SJSA1 (cell line): ENCODE results near the gene CFL1. TPM values are rescaled to one million over a fixed set of nuclear protein-coding genes. Genes with fewer than 3 reads are reported as not detected.

ENCODE experiments used
- DNase-seq, 2 experiments: peaks; one replicate each; pipeline ENCODE4 v3.0.0-alpha.2; 2015 to 2020; ENCODE audit warnings: low spot score in 2 of 2, low read depth in 1 of 2
- H3K27ac ChIP-seq: fragments of 250-450 bp; sonication (Bioruptor Pico); 2 replicates; pipeline ENCODE4 v1.5.1; 2020; ENCODE audit warnings: mild to moderate bottlenecking, moderate library complexity
- H3K27me3 ChIP-seq: fragments of 250-450 bp; sonication (Bioruptor Pico); replicated peaks from 2 replicates; pipeline ENCODE4 v1.5.1; 2020; ENCODE audit warnings: mild to moderate bottlenecking, moderate library complexity
- H3K36me3 ChIP-seq: fragments of 250-450 bp; sonication (Bioruptor Pico); 2 replicates; pipeline ENCODE4 v1.5.1; 2020; ENCODE audit warnings: mild to moderate bottlenecking
- H3K4me1 ChIP-seq: fragments of 250-450 bp; sonication (Bioruptor Pico); replicated peaks from 2 replicates; pipeline ENCODE4 v1.6.1; 2021; ENCODE audit warnings: mild to moderate bottlenecking
- H3K4me3 ChIP-seq: fragments of 250-450 bp; sonication (Bioruptor Pico); 2 replicates; pipeline ENCODE4 v1.5.1; 2020; ENCODE audit warnings: mild to moderate bottlenecking
- H3K9me3 ChIP-seq: fragments of 250-450 bp; sonication (Bioruptor Pico); replicated peaks from 2 replicates; pipeline ENCODE4 v1.5.1; 2020; ENCODE audit warnings: mild to moderate bottlenecking
- total RNA-seq: library from RNA; depleted of rRNA; stranded (reverse); fragments of >200 nt; shearing (Covaris generic); gene quantifications from 2 replicates; pipeline ENCODE4 v1.2.3, GENCODE V29; 2014

CFL1 gene
- total RNA-seq, 1 experiment from 2014 or later = 4,273 TPM

- Histone ChIP-seq H3K4me3 (no peak overlapping the region), H3K36me3 (peaks cover 63% of the 10 kb centered on the region), H3K9me3 (no peaks in the 10 kb centered on the region), H3K4me1 (peaks cover 36% of the 10 kb centered on the region), H3K27me3 (no peaks in the 10 kb centered on the region), H3K27ac (no peak overlapping the region)
- no peak for DNase-seq
Measured at GRCh38 chr11:65883786-65884715, 26.1 kb upstream of the CFL1 start.

GRCh38 chr11:65883058-65883761 is 25.2 kb upstream of the CFL1 start:
- H3K4me3 ChIP-seq = no peak overlapping the region
- no peaks in the 10 kb centered on the region for H3K9me3 ChIP-seq
- peaks cover 63% of the 10 kb centered on the region for H3K36me3 ChIP-seq
- peaks cover 30% of the 10 kb centered on the region for H3K4me1 ChIP-seq
- no peak overlapping the region for H3K27ac ChIP-seq
- no peak for DNase-seq
- H3K27me3 ChIP-seq = no peaks in the 10 kb centered on the region

- Histone ChIP-seq H3K27me3 (no peaks in the 10 kb centered on the region), H3K9me3 (no peaks in the 10 kb centered on the region), H3K4me1 (peaks cover 25% of the 10 kb centered on the region), H3K4me3 (no peak overlapping the region), H3K27ac (no peak overlapping the region), H3K36me3 (peaks cover 54% of the 10 kb centered on the region)
- peak in 1 of 2 experiments; percentile 60 for DNase-seq
Measured at GRCh38 chr11:65882120-65883057, 24.4 kb upstream of the CFL1 start.

GRCh38 chr11:65880844-65881421 is 23.0 kb upstream of the CFL1 start:
- H3K9me3 ChIP-seq = no peaks in the 10 kb centered on the region
- H3K4me3 ChIP-seq = no peak overlapping the region
- H3K4me1 ChIP-seq = peaks cover 24% of the 10 kb centered on the region
- peak in 1 of 2 experiments; percentile 72 for DNase-seq
- no peak overlapping the region for H3K27ac ChIP-seq
- H3K36me3 ChIP-seq = peaks cover 43% of the 10 kb centered on the region
- H3K27me3 ChIP-seq = no peaks in the 10 kb centered on the region

- peaks cover 34% of the 10 kb centered on the region for H3K36me3 ChIP-seq
- no peaks in the 10 kb centered on the region for H3K27me3 ChIP-seq
- no peak for DNase-seq
- no peaks in the 10 kb centered on the region for H3K9me3 ChIP-seq
- H3K4me1 ChIP-seq = peaks cover 24% of the 10 kb centered on the region
- H3K27ac ChIP-seq = no peak overlapping the region
- no peak overlapping the region for H3K4me3 ChIP-seq
Measured at GRCh38 chr11:65880027-65880426, 22.0 kb upstream of the CFL1 start.

- no peak for DNase-seq
- Histone ChIP-seq H3K4me3 (no peak within 1 kb of the TSS), H3K27ac (no peak within 1 kb of the TSS), H3K27me3 (no peaks in the 10 kb centered on the region), H3K4me1 (peaks cover 21% of the 10 kb centered on the region), H3K36me3 (peaks cover 30% of the 10 kb centered on the region), H3K9me3 (no peaks in the 10 kb centered on the region)
Measured at GRCh38 chr11:65879617-65880016, 21.6 kb upstream of the CFL1 start, which contains the start of gene CTSW. Gene CTSW (plus strand): TSS chr11:65879837. CDS start chr11:65879855, 18 bp downstream.

- Histone ChIP-seq H3K27ac (peak overlapping the region; percentile 57), H3K36me3 (peaks cover 39% of the 10 kb centered on the region), H3K4me3 (peak overlapping the region; percentile 68), H3K9me3 (0 out of 2 replicates have a peak, but pooled peaks cover 3% of the 10 kb centered on the region), H3K4me1 (peaks cover 35% of the 10 kb centered on the region), H3K27me3 (no peaks in the 10 kb centered on the region)
- peak; percentile 99 to 100 for DNase-seq
Measured at GRCh38 chr11:65873318-65874156, 15.6 kb upstream of the CFL1 start.

- peaks cover 47% of the 10 kb centered on the region for H3K36me3 ChIP-seq
- H3K4me3 ChIP-seq = peak within 1 kb of the TSS; percentile 68
- H3K27ac ChIP-seq = peak within 1 kb of the TSS; percentile 57
- H3K4me1 ChIP-seq = peaks cover 35% of the 10 kb centered on the region
- no peaks in the 10 kb centered on the region for H3K27me3 ChIP-seq
- peak in 1 of 2 experiments; percentile 84 for DNase-seq
- 0 out of 2 replicates have a peak, but pooled peaks cover 3% of the 10 kb centered on the region for H3K9me3 ChIP-seq
Measured at GRCh38 chr11:65872586-65873317, 14.8 kb upstream of the CFL1 start, which contains the start of gene EFEMP2. Gene EFEMP2 (minus strand): TSS chr11:65872800. CDS start chr11:65872354, 446 bp downstream.

GRCh38 chr11:65871811-65872548 is 14.0 kb upstream of the CFL1 start:
- peak overlapping the region; percentile 57 for H3K27ac ChIP-seq
- peak; percentile 82 to 84 for DNase-seq
- H3K4me1 ChIP-seq = peaks cover 35% of the 10 kb centered on the region
- 0 out of 2 replicates have a peak, but pooled peaks cover 3% of the 10 kb centered on the region for H3K9me3 ChIP-seq
- no peaks in the 10 kb centered on the region for H3K27me3 ChIP-seq
- H3K36me3 ChIP-seq = peaks cover 55% of the 10 kb centered on the region
- peak overlapping the region; percentile 68 for H3K4me3 ChIP-seq

GRCh38 chr11:65870706-65871681 is 13.0 kb upstream of the CFL1 start:
- peaks cover 65% of the 10 kb centered on the region for H3K36me3 ChIP-seq
- H3K4me1 ChIP-seq = peaks cover 35% of the 10 kb centered on the region
- peak overlapping the region; percentile 57; the same call in 1 of the 2 replicates for H3K27ac ChIP-seq
- DNase-seq = peak; percentile 26 to 59
- H3K4me3 ChIP-seq = peak overlapping the region; percentile 68
- H3K9me3 ChIP-seq = 0 out of 2 replicates have a peak, but pooled peaks cover 3% of the 10 kb centered on the region
- H3K27me3 ChIP-seq = no peaks in the 10 kb centered on the region
